Caki2 (cell line): Measurements from ENCODE around the gene DLX6. TPM values are rescaled to one million over a fixed set of nuclear protein-coding genes. Genes with fewer than 3 reads are reported as not detected.

Experiments used
- DNase-seq: peaks from one replicate; pipeline ENCODE4 v3.0.0-alpha.2; 2015; ENCODE audit warnings: low read depth
- in situ Hi-C: cut with HindIII; loops from 2 replicates; pipeline ENCODE4 v1.10.0; 2016; ENCODE audit warnings: low sequenced_read_pairs, low pct_unique_long_range_greater_than_20kb, mixed read lengths
- total RNA-seq: library from RNA; depleted of rRNA; stranded (reverse); fragments of >200 nt; shearing (Covaris generic); gene quantifications from 2 replicates; pipeline ENCODE4 v1.2.3, GENCODE V29; 2014; ENCODE audit warnings: low replicate concordance; rRNA removed

Gene DLX6
- 0.54 and 4.3 TPM in 2 replicates for total RNA-seq

DNA sequence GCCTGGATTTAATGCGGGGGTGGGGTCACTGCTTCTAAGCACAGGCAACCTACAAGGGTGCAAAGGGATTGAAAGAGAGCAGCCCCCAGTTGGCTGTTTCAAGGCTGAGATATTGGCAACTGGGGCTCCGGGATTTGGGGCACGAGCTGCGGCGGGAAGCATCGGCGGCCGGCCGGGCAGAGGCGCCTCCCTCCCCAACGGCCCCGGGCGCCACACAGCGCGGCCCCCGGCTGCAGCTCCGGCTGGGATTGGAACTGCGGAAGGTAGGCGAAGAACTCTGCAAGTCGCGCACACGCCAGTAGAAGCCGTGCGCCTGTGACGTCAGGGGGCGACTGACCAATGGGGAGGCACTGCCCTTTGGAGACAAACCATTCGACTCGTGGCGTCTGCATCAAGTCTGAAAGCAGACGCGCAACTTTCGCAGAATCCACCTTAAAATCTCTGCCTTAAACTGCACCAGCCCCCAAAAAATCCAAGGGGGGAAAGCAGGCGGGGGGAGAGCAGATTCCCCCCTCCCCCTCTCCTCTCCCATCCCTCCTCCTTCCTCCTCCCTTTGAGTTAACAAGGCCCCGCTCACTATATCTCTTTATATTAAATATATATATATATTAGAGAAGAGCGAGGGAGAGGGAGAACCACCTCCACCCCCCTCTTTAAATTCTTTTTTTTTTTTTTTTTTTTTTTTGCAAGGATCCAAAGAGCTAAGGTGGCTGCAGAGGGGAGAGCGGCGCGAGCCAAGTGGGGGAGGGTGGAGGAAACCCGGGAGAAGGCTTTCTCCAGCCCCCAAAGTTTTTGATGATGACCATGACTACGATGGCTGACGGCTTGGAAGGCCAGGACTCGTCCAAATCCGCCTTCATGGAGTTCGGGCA lies at the start of gene DLX6:
Gene DLX6, plus strand, starts transcription at position 371 of the 872 bp plus-strand sequence. Its CDS starts 425 bp downstream, at position 796.
- peak; percentile 79 for DNase-seq
- in situ Hi-C loops = no loop called here

DNA sequence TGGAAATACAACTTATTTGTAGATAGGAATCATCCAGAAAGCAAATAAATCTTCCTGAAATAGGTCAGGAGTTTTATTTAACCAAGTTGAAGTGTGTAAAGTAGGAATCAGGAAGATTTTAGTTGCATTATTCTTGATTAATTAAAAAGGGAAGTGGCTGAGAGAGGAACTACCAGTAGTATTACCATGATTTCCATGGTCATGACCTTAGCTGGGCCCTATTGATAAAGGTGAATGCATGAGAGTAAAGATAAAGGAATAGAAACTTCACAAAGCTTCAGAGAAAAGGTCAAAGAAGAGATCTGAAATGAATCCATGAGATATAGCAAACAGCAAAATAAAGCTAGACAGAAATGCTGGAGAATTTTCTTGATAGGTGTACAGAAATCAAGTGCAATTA lies 46.2 kb upstream of the DLX6 start:
- in situ Hi-C loops = no loop called here
- no peak for DNase-seq

DNA sequence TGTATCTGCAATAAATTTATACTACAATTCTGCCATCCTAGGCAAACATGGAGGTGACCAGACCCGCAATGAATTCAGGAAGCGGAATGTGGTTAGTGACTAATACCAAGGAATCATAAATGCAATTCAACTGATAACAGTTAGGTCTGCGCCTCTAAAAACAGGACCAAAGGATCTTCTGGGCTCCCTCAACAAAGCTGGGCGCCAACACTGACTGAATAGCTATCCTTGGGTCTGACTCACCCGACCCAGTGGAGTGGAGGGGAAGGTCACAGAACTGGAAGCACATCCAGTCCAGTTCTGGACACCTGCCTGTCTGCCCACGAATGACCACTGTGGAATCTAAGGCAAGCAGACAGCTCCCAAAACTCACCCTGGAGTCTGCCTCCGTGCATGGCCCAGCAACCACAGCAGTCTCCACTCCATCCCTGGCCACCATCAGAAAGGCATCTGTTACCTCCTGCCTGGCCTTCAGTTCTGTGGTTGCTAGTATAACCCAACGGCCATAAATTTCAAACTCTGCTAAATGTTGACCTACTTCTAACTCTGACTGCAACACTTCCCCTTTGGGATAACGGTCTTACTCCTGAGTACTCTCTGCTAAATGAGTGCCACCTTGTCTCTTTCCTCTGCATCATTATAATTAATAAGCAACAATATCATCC lies 43.0 kb upstream of the DLX6 start:
- in situ Hi-C loops = no loop called here
- no peak for DNase-seq

DNA sequence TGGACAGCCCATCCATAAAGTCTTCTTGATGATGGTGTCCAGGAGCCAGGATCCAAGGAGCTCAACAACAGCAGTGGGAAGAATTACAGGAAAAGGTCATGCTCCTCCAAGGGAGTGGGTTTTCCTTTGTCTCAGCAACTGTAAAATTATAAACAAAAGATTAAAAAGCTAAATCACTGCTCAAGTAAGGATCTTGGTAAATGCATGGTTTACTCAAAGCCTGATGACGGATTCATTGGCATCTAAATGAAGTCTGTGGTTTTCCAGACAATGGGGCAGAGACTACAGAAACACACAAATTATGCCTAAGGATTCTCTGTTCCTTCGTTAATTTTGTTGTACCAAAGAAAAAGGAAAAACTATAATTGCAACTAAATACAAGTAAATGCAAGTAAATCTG lies 36.4 kb upstream of the DLX6 start:
- DNase-seq = no peak
- in situ Hi-C loops = no loop called here

DNA sequence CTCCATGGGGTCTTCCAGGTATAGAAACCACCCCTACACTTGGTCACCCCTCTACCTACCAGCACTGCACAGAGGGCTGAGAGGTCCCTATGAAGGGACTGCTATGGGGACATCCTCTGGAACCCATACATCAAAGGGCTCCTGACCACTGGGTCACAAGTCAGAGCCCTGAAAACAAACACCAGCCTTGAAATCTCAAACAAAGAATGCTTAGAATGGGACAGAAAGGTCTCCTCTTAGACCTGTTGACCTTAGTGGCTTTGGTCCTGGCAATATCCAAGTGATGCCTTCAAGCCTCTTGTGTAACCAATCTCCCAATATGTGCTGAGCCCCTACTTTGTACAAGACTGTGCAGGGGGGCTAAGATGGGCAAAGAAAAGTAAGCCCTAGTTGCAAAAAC lies 34.6 kb upstream of the DLX6 start:
- in situ Hi-C loops = no loop called here
- DNase-seq = no peak

DNA sequence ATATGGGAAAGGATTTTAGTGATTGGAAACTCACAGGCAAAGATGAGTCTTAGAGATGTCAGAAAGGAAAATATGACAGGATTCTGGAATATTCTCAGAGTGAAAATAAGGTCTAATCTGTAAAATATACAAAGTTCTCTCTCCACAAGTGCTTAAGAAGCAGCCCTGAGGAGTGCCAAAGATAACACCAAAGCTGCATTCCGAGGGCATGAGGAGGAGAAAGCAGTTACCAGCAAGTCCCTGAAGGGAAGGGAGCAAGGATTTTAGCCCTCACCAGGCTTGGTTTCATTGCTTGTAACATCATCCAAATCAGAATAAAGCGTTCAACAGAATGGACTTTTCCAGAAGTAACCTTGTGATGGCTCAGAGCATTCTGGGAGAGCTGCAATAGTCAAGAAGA lies 31.4 kb upstream of the DLX6 start:
- in situ Hi-C loops = no loop called here
- DNase-seq = peak; percentile 16

DNA sequence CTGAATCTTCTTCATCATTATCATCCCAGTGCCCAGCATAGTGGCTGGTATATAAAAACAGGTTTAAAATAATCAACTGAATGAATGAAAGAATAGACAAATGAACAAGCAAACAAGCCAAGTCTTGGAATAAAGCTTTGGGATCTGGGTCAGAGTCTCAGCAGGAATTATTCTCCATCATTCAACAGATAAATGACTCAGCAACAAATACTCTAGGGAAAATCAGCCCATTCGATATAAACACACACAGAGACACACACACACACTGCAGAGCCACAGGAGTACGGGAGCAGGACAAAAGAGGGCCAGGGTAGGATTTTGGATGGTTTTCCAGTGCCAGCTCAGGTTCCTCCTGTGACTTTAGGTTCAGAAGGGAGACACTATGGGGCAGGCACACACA lies 29.2 kb upstream of the DLX6 start:
- in situ Hi-C loops = no loop called here
- DNase-seq = no peak

DNA sequence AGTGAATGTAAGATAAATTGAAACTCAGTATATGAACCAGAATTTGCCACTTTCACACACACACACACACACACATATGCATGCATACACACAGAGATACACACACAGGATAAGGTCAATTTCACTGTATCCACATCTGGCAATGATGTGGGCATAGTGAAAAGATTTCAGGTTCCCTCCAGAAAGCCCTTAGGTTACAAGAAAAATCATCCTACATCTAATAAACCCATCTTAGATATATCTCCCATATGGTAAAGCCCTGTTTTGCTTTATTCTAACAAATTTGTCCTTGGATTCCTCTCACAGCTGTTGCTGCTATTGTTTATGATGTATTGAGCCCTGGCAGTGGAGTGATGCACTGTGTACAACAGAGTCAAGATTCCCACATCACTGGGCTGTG lies 27.9 kb upstream of the DLX6 start:
- no peak for DNase-seq
- in situ Hi-C loops = no loop called here

DNA sequence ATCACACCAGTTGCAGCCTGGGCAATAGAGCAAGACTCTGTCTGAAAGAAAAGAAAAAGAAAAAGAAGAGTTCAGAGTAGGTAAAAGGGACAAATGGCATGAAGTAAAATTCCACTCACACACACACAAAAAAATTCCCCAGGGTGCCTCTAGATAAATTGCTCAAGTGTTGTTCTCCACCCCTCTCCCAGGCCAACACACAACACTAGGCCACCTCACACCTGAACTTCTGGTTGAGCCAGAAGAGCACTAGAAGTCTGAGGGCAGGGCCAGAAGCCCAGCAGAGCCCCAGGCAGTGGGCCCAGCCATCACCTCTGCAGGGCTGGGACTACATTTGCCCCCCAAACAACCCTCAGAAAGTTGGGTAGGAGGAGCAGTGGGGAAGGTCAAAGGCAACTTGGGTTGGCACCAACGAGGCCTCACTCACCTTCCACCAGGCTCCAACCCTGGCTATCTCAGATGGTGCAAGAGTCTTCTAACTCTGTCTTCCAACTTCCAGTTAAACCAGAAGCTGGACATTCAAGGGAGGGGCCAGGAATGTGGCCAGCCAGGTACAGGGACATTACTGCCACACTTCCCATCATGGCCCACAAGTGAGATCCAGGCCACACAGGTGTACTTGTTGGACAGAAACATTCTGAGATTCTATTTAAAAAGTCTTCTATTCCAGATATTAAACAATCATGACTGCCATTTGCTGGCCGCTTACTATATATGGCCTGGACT lies 25.6 kb upstream of the DLX6 start:
- in situ Hi-C loops = no loop called here
- no peak for DNase-seq

DNA sequence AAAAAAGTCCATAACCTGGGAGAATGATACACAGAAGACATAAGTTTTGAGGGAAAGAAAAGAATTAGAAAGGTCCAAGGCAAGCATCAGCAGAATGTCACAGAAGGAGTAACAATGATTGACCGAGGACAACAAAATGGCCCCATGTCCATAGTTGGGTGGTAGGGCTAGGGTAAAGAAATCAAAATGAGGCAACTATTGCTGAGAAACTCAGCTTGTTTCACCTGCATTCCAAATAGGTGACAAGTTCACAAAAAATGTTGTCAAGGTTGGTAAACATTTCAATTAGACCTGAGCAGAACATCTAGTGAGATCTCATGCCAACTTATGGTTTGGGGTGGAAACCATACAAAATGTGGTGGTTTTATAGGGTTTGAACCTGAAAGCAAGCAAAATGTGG lies 22.8 kb upstream of the DLX6 start:
- no peak for DNase-seq
- in situ Hi-C loops = no loop called here

DNA sequence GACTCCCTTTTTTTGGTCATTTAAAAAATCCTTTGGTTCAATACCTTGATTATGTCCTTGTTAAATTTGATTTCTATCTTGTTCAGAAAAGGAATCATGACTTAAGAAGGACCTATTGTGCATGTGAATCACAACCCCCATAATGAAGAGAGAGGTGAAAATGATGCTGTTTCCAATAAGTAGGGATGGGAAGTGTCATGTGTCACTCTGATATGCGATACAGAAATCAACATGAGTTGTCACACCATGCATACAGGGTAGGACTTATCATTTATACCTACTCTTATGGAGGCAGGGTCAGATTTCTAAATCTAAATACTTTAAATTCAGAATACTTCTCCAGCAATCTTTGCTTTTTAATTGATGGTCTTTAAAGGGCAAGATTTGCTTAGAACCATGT lies 19.4 kb upstream of the DLX6 start:
- in situ Hi-C loops = no loop called here
- DNase-seq = no peak

DNA sequence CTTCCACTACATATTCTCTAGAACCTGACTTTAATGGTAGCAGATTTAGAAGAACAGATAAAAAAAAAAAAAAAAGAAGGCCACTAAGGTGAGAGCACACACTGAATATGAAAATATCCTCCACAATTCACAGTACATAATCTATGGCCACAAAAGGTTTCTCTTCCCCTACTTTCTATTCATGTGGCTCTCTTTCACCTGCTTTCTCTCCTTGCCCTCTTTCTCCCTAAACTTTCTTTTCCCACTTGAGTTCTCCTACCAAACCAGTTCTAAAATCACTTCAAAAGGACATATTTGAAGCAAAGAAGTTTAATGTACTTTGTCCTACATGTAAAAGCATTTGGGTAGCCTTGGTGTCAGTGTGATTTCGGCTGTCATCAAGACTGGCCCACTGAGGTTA lies 18.5 kb upstream of the DLX6 start:
- no peak for DNase-seq
- in situ Hi-C loops = no loop called here

DNA sequence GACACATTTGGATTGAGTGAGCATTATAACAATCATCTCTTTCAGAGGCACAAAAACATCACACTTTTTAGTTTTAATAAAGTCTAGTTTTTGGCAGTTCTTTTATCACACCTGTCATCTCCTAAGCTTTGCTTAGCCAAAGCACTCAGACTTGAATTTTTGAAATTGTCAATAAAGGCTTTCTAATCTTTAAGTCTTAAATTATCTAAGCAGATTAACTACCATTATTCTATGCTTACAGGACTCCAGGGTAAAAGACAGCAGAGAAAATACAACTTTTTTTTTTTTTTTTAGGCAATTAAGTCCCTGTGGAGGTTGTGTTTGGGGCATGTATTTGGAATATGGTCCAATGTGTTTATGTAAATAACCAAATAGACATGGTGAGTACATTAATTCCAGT lies 17.6 kb upstream of the DLX6 start:
- no peak for DNase-seq
- in situ Hi-C loops = no loop called here

DNA sequence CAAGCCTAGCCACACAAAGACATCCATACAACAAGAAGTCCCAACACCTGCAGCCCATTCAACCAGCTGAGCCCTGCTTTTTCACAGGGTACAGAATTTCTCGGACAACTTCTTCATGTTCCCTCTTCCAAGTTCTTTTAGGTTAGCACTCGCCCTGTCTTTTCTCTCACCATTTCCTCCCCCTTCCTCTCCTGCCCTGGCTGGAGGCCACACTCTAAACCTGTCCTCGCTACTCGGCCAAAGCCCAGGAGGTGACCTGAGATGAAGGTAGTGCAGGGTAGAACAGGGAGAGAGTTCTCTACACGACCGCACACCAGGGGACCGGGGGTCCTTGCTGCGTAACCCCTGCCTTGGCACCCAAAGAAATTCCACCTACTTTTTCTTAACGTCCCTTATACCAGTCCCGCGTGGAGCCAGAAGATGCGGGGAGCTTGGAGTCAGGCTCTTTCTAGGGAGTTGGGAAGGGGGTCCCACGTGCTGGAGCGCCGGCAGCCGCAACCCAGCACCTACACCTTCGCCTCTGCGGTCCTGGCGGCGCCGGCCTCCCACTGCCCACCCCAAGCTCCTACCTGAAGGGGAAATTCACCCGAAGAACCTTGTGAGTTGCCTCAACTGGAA lies 16.0 kb upstream of the DLX6 start:
- in situ Hi-C loops = no loop called here

DNA sequence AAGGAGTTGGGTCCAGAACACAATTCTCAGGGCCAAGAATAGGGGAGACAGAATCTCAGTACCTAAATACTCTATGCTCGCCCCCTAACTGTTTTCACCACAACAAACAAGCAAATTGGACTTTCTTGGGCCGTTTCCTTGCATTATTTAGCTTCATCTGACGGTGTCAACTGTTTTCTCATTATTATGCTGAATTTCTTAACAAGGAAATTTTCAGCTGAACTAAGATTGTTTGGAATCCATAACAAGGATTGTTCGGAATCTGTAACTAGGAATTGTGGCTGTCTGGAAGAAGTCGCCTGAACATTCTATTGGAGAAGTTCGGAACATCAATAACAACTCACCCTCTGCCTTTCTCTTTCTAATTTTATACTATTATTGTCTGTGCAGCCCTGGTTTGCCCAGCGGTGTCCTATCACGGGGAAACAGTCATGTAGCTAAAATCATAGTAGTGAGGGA lies 15.5 kb upstream of the DLX6 start:
- DNase-seq = no peak
- in situ Hi-C loops = no loop called here

More for the DNA sequence above, 16.0 kb upstream of the DLX6 start:
- DNase-seq = no peak

DNA sequence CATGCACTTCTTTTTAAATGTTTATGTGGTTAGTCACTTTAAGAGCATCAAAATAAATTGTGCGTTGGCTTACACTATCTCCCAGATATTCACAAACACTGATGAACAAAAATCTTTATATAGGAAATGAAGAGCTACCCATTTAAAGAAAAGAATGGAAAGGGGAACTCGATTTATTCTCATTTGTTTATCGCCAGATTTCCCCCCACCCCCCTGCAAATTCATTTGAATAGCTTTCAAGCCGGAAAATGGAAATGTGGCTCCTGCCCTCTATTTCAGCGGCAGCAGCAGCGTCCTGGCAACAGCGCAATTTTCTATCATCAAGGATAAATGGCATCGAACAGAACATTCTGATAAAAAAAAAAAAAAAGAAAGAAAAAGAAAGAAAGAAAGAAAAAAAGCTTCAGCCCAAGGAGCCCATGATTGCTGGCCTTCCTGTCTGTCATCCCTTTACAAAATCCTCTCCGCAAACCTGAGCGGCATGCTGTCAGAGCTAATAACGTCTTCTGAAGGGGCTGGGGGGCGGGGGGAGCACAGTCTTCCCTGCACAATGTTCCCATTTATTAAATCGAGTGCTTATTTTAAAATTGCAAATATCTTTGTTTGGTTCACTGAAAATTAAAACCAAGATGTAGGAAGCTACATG lies 13.7 kb upstream of the DLX6 start:
- no peak for DNase-seq
- in situ Hi-C loops = no loop called here

DNA sequence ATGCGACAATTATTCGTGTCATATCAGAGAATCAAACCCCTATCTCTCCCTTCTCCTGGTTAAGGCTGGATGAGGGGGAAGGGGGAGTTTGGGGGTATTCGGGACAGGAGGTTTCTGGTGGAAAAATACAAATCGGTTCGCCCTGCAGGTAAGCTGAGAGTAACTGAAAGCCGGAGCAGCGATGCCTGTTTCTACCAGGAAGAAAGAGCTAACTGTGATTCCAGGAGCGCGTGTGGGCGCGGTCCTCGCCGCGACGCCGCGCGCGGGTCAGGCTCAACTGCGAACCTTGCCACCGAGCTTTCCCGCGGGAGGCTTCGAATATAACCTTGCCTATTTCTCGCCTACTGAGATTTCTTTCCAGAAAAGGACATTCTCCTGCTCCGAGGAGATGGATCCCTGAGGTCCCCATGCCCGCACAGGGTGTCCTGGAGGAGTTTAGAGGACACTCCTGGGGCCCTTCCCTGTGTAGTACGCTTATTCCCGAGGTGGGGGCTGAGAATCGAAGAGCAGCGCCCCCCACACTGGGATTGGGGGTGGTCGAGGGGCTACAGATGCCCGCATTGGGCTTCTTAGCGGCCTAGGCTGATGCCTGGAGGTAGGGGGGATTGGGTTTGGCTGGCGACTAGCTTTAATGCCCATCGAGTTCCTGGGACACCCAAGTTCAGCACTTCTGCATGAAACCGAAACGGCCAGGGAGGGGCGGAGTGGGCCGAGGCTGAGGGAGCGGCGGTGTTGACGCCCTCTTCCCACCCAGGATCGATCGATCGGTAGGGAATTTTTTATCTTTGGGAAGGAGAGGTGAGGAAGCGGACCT lies 13.0 kb upstream of the DLX6 start:
- DNase-seq = no peak
- in situ Hi-C loops = no loop called here
